Loucy (cell line): Measurements from ENCODE around the gene SFTPB.

Experiments
- H2AFZ ChIP-seq: fragments of 200-600 bp; sonication (generic); 2 replicates; pipeline ENCODE4 v1.6.0; 2016; ENCODE audit warnings: antibody characterized with exemption, mild to moderate bottlenecking, low read length, moderate library complexity
- H3F3A ChIP-seq: fragments of 200-600 bp; 2 replicates; pipeline ENCODE4 v1.6.0; 2016; ENCODE audit warnings: antibody characterized with exemption, low read depth, mild to moderate bottlenecking
- H3K27me3 ChIP-seq: fragments of 200-600 bp; sonication (generic); 2 replicates; pipeline ENCODE4 v1.6.1; 2014; ENCODE audit warnings: low read length, mild to moderate bottlenecking; ENCODE audit not compliant: insufficient read depth, poor library complexity, severe bottlenecking
- H3K36me3 ChIP-seq: fragments of 200-600 bp; sonication (generic); 2 replicates; pipeline ENCODE4 v1.6.1; 2016; ENCODE audit warnings: low read length; ENCODE audit not compliant: insufficient read depth
- H3K4me1 ChIP-seq: fragments of 200-600 bp; sonication (generic); 2 replicates; pipeline ENCODE4 v1.5.1; 2014; ENCODE audit warnings: low read length, mild to moderate bottlenecking; ENCODE audit not compliant: insufficient read depth, poor library complexity, severe bottlenecking
- H3K4me2 ChIP-seq: fragments of 200-600 bp; sonication (generic); 2 replicates; pipeline ENCODE4 v1.6.0; 2014; ENCODE audit warnings: antibody characterized with exemption, low read length, low read depth, mild to moderate bottlenecking; ENCODE audit not compliant: poor library complexity, severe bottlenecking
- H3K4me3 ChIP-seq: fragments of 200-600 bp; sonication (generic); 2 replicates; pipeline ENCODE4 v1.5.1; 2014; ENCODE audit warnings: low read length, mild to moderate bottlenecking, mixed read lengths; ENCODE audit not compliant: poor library complexity, severe bottlenecking
- H3K79me2 ChIP-seq: fragments of 200-600 bp; sonication (generic); 2 replicates; pipeline ENCODE4 v1.6.1; 2014; ENCODE audit warnings: low read length; ENCODE audit not compliant: insufficient read depth
- H3K9ac ChIP-seq: fragments of 200-600 bp; sonication (generic); 2 replicates; pipeline ENCODE4 v1.6.0; 2014; ENCODE audit warnings: mild to moderate bottlenecking, low read depth, low read length, moderate library complexity; ENCODE audit not compliant: poor library complexity, severe bottlenecking
- H3K9me2 ChIP-seq: fragments of 200-600 bp; sonication (generic); replicated peaks from 2 replicates; pipeline ENCODE4 v1.6.1; 2016; ENCODE audit warnings: low read depth, low read length, mixed read lengths
- H3K9me3 ChIP-seq: fragments of 200-600 bp; sonication (generic); 2 replicates; pipeline ENCODE4 v1.6.1; 2014; ENCODE audit warnings: mild to moderate bottlenecking, antibody characterized with exemption, low read length, low read depth; ENCODE audit not compliant: insufficient read depth
- H4K20me1 ChIP-seq: fragments of 200-600 bp; sonication (generic); 2 replicates; pipeline ENCODE4 v1.6.0; 2014; ENCODE audit warnings: antibody characterized with exemption, low read length, mild to moderate bottlenecking; ENCODE audit not compliant: insufficient read depth, poor library complexity, severe bottlenecking
- EZH2phosphoT487 ChIP-seq: fragments of 200-600 bp; IDR thresholded peaks from 2 replicates; pipeline ENCODE4 v1.6.1; 2018; ENCODE audit warnings: antibody characterized with exemption, mild to moderate bottlenecking, moderate library complexity, borderline replicate concordance
- TF ChIP-seq, protein P1 (sequence below): fragments of 200-600 bp; sonication (generic); conservative IDR thresholded peaks from 2 replicates; pipeline ENCODE4 v1.5.1; 2014; ENCODE audit warnings: mild to moderate bottlenecking, antibody characterized with exemption, low read length

The SFTPB gene

DNA sequence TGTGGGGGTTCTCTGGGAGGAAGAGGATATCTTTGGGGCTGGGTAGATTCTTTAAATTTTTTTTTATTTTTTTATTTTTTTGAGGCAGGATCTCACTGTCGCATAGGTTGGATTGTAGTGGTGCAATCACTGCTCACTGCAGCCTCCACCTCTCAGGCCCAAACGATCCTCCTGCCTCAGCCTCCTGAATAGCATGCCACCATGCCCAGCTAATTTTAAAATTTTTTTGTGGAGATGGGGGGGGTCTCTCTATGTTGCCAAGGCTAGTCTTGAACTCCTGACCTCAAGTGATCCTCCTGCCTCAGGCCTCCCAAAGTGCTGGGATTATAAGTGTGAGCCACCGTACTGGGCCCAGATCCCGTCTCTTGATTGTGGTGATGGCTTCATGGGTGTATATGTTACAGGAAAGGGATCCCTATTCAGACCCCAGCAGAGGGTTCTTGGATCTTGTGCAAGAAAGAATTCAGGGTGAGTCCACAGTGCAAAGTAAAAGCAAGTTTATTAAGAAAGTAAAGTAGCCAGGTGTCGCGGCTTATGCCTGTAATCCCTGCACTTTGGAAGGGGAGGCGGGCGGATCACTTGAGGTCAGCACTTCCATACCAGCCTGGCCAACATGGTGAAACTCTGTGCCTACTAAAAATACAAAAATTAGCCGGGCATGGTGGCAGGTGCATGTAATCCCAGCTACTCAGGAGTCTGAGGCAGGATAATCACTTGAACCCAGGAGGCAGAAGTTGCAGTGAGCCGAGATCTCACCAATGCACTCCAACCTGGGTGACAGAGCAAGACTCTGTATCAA is 54.1 kb downstream of the SFTPB start:
- H3K9me3 ChIP-seq: no peaks in the 10 kb centered on the region
- peaks cover 36% of the 10 kb centered on the region for H4K20me1 ChIP-seq
- H3K9me2 ChIP-seq: no peaks in the 10 kb centered on the region
- H3K79me2 ChIP-seq: peaks cover 60% of the 10 kb centered on the region
- H2AFZ ChIP-seq: no peak overlapping the region
- no peak overlapping the region for H3K9ac ChIP-seq
- H3K36me3 ChIP-seq: peaks cover 6% of the 10 kb centered on the region; the same call in 1 of the 2 replicates
- H3K4me2 ChIP-seq: no peak overlapping the region
- H3K27me3 ChIP-seq: no peaks in the 10 kb centered on the region
- H3F3A ChIP-seq: no peaks in the 10 kb centered on the region; the same call in 1 of the 2 replicates
- peaks cover 23% of the 10 kb centered on the region for H3K4me1 ChIP-seq
- no peak for TF ChIP-seq EZH2phosphoT487
- TF ChIP-seq, protein P1, sequence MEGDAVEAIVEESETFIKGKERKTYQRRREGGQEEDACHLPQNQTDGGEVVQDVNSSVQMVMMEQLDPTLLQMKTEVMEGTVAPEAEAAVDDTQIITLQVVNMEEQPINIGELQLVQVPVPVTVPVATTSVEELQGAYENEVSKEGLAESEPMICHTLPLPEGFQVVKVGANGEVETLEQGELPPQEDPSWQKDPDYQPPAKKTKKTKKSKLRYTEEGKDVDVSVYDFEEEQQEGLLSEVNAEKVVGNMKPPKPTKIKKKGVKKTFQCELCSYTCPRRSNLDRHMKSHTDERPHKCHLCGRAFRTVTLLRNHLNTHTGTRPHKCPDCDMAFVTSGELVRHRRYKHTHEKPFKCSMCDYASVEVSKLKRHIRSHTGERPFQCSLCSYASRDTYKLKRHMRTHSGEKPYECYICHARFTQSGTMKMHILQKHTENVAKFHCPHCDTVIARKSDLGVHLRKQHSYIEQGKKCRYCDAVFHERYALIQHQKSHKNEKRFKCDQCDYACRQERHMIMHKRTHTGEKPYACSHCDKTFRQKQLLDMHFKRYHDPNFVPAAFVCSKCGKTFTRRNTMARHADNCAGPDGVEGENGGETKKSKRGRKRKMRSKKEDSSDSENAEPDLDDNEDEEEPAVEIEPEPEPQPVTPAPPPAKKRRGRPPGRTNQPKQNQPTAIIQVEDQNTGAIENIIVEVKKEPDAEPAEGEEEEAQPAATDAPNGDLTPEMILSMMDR: no peak
- no peak overlapping the region for H3K4me3 ChIP-seq

- Histone ChIP-seq H3K79me2 (peaks cover 43% of the 10 kb centered on the region), H3K4me1 (peaks cover 8% of the 10 kb centered on the region), H3K4me2 (peak within 1 kb of the TSS; percentile 72), H3K4me3 (peak within 1 kb of the TSS; percentile 81), H3K36me3 (peaks cover 15% of the 10 kb centered on the region; the same call in 1 of the 2 replicates), H3K9me2 (no peaks in the 10 kb centered on the region), H4K20me1 (peaks cover 18% of the 10 kb centered on the region), H3K9ac (peak within 1 kb of the TSS; percentile 86), H3K9me3 (no peaks in the 10 kb centered on the region), H3F3A (no peaks in the 10 kb centered on the region; the same call in 1 of the 2 replicates), H3K27me3 (no peaks in the 10 kb centered on the region), H2AFZ (peak within 1 kb of the TSS; percentile 56)
- no peak for TF ChIP-seq EZH2phosphoT487
- TF ChIP-seq, protein P1: no peak
Observed at GRCh38 chr2:85611705-85612587, 56.1 kb downstream of the SFTPB start, which contains the start of gene C2orf68. Gene C2orf68 (minus strand): TSS chr2:85612066. CDS start chr2:85611984, 82 bp downstream.

- peak overlapping the region; percentile 72 for H3K4me2 ChIP-seq
- H3F3A ChIP-seq: peaks cover 2% of the 10 kb centered on the region; the same call in 1 of the 2 replicates
- peak overlapping the region; percentile 56 for H2AFZ ChIP-seq
- no peaks in the 10 kb centered on the region for H3K27me3 ChIP-seq
- peaks cover 37% of the 10 kb centered on the region for H3K79me2 ChIP-seq
- H3K9me2 ChIP-seq: no peaks in the 10 kb centered on the region
- H3K9me3 ChIP-seq: no peaks in the 10 kb centered on the region
- peaks cover 15% of the 10 kb centered on the region; the same call in 1 of the 2 replicates for H3K36me3 ChIP-seq
- peak overlapping the region; percentile 81 for H3K4me3 ChIP-seq
- peaks cover 8% of the 10 kb centered on the region for H3K4me1 ChIP-seq
- peak overlapping the region; percentile 86 for H3K9ac ChIP-seq
- peaks cover 12% of the 10 kb centered on the region for H4K20me1 ChIP-seq
- TF ChIP-seq, protein P1: no peak
Observed at GRCh38 chr2:85611217-85611704, 56.7 kb downstream of the SFTPB start.
